Measurements from ENCODE around the gene GPR83.
"Not testable (repeated sequence)": the region's sequence is repeated elsewhere in the genome, so short reads cannot be mapped to it uniquely, and the experiment has no call there.

The GPR83 gene

DNA sequence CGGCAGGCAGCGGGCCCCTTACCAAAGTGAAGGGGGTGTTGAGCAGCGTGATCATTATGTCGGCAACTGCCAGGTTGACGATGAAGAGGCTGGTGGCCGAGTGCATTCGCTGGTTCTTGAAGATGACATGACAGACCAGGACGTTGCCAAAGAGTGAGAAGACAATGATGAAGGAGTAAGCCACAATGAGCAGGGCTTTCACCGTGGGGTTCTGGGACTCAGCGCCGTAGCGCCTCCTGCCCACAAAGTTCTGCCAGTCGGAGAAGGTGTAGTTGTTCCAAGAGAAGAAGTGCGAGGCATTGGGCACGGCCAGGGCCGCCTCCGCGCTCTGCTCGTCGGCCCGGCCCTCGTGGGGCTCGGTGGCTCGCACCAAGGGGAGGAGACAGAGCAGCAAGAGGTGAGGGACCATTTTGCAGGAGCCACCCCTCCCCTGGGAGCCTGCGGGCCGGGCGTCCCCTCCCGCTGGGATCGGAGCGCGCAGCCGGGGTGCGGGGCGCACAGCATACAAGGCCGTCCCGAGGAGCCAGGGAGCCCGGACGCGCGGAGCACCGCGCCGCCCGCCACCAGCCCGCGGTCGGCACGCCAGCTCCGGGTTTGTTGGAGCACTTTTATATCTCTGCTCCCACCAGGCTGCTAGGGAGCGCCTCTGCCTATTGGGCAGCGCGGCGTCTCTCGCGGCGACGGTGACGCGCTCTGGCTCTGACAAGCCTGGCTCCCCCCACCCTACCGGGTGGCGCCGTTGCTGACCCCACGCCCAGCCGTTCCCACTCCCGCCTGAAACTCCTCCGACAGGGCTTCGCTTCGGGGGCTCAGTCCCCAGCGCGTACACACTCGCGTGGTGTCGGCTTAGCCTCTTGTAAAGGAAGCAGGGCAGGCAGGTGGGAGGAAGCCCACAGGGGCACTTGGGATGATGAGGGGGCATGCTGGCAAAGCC, at the start of gene GPR83:
TSS of gene GPR83 (minus strand) at position 581 of the 934 bp plus-strand sequence. CDS start at position 409, 172 bp downstream.
- peak; percentile 79 for DNase-seq (ENCODE audit: low spot score)

DNA sequence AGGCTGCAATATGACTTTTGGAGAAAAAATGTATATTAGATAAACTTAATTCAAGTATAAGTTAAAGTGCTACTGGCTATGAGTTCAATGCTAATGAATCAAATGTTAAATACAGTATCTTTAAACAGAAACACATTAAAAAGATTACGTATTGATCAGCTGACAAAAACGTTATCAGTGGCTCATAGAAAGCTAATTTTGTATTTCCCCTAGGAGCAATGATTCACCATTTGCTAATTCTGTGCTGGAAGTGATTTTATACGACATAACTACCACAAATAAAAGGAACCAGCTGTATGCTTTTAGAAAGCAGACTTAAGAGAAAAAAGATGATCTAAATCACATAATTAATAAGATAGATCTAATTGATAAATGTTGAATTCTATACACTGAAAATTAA, 48.8 kb upstream of the GPR83 start:
- DNase-seq (ENCODE audit: low spot score): no peak

DNA sequence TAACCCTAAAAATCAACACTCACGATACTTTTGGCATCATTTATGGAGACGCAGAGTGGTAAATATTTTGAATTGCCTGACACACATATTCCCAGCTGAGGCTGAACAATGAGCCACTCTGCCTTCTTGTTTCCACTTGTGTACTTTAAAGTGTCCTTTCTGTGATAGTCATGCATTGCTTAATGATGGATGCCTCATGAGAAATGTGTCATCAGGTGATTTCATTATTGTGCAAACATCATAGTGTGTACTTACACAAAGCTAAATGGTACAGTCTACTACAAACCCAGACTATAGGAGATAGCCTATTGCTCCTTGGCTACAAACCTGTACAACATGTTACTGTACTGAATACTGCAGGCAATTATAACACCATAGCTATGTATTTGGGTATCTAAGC, 48.2 kb upstream of the GPR83 start:
- no peak for DNase-seq (ENCODE audit: low spot score)

DNA sequence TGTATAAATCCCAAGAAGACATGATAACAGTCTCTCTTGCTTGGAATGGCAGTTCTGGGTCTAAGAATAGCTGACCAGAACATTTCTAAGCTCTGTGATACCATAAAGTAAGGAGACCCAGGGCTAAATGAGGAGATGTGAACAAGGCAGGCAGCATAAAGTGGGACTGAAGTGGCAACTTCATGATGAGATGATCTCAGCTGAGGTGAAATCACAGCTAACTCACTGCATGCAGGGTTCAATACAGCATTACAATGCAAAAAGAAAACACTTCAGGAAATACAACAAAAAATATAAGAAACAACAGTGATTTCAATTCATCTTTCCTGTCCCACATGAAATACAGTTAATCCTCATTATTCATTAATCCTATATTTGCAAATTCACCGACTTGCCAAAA, 47.8 kb upstream of the GPR83 start:
- no peak for DNase-seq (ENCODE audit: low spot score)

DNA sequence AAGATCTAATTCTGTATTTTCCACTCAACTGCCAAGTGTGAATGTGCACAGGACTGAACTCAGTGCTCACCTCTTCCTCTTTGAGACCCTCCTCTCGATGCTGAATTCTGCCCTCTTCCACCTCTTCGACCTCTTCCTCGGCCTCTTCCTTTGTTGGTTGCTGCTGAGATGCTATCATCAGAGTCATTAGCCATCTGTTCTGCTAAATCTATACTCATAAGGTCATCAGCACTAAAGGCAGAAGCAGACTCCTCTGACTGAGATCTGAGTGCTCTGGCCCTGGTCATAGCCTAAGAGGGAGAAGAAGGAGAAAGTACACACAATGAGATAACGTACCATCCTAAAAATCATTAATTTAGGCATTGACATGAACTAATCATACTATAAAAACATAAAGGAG, 45.9 kb upstream of the GPR83 start:
- DNase-seq (ENCODE audit: low spot score): no peak

DNA sequence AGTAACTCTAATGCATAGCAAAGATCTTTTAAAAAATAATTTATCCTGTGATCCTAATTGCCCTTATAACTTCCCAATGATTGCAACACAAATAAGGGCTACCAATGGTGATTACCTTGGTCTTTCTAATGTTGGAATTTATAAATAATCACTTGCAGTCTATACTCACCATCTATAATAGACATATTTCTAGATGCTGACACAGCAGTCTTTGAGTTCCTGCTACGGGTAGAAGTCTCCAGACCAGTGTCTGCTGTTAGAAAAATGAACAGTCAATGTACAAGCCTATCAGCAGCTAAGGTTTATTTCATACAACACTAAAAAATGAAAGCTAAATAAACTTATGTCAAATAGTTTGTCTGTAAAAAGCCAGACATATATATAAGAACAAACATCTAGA, 44.4 kb upstream of the GPR83 start:
- no peak for DNase-seq (ENCODE audit: low spot score)

DNA sequence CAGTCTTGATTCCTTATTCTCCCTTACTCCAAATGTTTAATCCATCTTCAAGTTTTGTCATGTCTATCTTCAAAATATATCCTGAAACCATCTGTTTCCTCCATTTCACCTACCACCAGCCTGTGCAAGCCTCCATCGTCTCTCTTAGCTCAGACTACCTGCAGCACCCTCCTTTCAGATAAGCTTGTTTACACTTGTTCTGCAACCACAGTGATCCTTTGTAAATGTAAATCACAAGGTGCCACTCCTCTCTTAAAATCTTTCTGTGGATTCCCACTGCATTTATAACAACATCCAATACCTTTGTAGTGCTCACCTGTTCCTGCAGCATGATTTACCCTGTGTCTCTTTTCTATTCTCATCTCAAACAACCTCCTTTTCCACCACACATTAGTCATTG, 31.8 kb upstream of the GPR83 start:
- DNase-seq (ENCODE audit: low spot score): no peak

DNA sequence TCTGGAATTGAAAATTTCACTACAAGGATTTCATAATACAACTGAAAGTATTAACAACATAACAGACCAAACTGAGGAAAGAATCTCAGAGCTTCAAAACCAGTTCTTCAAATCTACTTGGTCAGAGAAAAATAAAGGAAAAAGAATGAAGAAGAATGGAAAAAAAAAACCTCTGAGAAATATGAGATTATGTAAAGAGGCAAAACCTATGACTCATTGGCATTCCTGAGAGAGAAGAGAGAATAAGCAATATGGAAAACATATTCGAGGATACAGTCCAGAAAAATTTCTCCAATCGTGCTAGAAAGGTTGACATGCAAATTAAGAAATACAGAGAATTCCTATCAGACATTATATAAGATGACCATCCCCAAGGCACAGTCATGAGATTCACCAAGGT, 23.4 kb upstream of the GPR83 start:
- DNase-seq (ENCODE audit: low spot score): no peak

DNA sequence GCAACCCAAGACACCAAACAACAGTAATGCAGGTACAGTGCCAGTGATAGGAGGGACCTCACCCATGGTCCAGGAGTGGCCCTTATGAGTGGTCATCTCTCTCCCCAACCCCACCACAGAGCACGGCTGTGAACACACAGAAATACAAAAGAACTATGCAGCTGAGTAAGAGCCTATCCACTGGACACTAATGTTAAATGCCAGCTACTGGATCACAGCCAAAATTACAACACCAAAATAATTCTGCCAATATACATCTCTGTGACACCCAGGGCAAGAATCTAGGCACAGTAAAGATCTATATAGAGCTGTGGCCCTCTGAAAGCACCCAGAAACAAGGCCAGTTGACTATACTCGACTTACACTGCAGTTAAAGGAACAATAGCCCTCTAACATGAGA, 22.8 kb upstream of the GPR83 start:
- DNase-seq (ENCODE audit: low spot score): no peak

DNA sequence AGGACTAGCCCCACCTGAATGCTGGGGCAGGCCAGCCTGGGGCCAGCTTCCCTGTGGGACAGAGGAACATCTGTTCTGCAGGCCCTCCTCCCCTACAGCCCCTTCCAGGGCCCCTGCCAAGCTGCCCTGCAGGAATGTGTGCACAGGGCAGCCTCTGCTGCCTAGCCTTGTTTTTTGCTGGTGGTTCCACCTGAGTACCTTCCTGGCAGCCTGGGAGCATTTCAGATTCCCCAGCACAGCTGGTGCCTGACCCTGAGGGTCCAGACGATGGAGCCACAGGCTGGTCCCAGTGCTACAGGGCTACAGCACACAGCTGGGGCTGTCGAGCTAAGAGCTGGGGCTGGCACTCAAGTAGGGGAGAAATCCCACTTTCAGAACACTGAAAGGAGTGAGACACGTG, 22.3 kb upstream of the GPR83 start:
- peak; percentile 18 for DNase-seq (ENCODE audit: low spot score)

DNA sequence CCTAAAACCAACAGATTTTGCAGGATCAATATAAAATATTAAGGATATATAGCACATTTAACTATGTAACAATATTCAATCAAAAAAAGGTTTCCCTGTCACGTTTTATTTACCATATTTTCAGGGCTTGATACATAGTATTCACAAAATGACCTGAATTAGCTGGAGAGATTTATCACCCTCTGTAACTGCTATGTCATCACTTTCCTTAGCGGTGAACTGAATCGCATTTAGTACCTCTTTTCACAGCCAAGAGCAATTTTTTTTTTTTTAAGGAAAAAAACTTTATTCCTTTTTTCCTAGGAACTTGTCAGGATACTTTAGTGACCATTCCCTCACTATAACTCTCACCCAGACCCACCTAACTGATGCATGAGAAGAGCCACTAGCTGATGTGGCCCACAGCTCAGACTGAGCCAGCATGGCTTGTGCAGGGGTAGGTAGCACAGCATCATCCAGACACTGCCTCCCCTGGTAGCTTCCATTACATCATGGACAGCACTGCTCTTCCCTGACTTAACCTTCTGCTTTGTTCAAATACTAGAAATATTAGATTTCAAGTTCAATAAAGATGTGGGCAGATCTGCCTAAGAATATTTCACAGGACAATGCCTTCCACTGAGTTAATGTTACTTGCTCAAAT, 17.0 kb upstream of the GPR83 start:
- DNase-seq (ENCODE audit: low spot score): no peak

DNA sequence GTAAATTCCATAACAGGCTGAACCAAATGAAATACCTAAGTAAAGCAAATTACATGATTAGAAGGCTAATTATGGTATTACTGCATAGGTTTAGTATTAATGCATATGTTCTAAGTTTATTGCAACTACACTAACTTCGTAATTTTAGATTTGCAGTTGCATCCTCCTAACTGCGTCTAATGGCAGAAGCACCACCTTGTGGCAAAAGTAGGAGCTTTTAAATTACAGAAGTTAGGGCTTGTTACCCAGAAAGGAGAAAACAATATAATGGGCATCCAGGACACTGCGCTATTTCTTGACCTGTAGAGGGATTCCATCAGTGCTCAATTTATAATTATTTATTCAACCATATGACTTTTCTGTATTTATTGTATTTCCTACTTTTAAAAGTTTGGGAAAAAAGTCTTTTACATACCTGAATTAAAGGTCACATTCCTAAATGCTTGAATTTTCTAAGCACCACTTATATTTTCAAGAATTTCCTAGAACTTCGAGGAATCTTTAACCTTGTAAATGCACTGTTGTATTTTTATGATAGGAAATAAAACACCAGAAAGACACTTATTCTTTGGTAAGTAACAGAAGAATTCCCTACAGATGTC, 16.3 kb upstream of the GPR83 start:
- no peak for DNase-seq (ENCODE audit: low spot score)

DNA sequence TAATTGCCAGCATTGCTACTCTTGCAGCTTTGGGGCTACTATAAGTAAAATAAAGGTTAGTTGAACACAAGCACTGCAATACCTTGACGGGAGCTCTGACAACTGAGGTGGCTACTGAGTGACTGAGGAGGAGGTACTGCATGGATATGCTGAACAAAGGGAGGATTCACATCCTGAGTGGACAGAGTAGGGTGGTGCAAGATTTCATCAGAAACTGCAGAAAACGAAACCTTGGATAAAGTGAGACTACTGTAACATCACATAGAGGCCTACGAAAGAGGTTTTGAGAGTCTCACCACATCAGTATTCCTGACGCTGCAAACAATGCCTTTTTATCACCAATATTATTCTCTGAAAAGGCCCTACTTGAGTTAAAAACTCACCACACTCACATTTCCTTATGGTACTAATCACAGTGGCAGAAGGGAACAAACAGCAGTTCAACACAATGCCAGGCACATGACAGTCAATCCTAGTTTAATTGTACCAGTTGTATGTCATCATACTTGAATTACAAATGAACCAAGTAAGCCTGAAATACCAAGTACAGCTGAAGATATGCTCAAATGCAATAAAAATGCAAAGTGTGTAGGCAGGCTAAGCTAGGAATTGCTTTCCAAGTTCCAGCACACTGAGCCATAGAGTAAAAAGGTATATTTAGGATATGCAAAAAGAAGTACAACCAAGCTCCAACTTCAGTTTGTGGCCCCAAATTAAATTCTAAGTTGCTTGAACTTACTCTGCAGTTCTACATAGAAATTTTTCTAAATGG, 4.0 kb upstream of the GPR83 start:
- no peak for DNase-seq (ENCODE audit: low spot score)

DNA sequence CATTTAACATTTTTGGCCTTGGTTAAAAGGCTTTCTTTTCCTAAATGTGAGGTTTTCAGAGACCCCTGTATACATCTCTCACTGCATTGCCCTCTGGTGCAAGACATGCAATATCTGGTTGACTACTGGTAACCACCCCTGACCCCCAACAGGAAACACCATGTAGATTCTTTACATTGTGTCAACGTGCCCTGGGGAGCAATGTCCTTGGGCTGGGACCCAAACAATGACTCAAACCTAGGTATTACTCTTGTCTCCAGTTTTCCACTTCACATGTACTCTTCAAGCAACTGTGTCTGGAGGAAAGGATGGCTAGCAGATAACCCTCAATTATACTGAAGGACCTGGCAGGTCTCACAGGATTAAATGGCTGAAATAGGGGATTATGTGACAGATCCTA, 1.1 kb upstream of the GPR83 start:
- no peak for DNase-seq (ENCODE audit: low spot score)

DNA sequence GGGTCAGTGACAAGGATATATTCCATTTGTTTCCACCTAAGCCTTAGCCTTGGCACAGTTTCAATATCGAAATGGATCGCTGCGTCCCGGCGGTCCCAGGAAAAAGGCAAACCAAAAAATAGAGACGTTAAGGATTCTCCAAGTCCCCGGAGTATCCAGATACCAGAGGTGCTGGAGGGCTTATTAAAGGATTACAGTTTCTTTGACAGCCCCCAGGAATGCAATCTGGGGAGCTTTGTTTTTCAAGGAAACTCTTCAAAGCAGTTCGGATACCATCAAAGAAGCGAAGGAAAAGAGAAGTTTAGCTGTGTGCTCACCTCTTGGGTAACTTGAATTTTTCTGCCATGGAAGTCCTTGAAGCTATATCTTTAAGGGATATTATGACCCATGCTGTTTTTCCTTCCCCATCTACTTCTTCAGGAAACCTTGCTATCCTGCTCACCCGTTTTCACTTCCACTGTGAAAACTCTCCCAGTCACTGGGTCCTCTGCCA, 600 bp upstream of the GPR83 start:
- DNase-seq (ENCODE audit: low spot score): no peak

DNA sequence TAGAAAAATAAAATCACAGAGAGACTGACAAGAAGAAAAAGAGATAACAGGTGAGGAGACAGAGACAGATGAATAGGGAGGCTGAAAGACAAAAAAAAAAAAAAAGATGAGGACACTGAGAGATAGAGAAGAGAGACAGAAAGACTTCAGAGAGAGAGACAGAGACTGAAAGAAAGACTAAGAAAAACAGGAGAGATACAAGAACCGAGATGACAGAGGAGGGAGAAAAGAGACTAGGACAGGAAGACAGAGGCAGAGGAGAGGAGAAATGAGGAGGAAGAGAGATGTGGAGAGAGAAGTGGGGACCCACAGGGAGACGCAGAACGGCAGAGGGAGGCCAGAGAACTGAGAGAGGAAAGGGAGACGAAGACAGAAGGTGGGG, 771 bp downstream of the GPR83 start:
- DNase-seq (ENCODE audit: low spot score): no peak

DNA sequence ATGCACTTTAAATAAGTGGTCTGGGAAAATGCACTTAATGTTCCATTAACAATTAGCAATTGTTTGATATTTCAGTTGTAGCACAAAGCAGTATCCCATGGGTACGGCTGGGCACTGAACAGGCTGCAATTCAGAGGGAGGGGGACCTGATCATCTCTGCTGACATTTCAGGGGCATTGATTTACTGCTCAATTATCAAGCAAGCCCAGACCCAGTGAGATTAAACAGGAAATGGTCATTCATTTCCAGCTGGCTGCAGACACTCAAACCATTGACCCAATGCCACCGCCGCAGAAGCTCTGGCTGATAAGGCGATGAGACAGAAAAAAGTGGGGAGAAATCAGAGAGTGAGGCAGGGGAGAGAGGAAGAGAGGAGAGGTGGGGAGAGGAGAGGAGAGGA, 1.2 kb downstream of the GPR83 start:
- DNase-seq (ENCODE audit: low spot score): no peak

DNA sequence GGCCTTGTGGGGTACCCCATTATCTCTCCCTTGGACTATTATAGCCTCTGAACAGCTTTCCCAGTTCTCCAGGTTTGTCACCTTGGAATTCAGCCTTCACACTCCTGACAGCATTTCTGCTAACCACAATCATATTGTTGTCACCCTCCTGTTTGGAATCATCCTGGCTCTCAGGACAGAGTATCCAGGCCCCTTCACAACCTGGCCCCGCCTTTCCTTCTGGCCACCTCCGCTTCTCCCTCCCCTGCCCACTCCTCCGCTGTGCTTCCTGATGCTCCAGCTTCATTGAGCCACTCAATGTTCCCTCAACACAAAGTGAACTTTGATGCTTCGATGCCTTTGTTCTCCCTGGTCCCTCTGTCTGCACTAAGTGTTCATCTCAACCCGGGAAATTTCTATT, 3.1 kb downstream of the GPR83 start:
- no peak for DNase-seq (ENCODE audit: low spot score)

DNA sequence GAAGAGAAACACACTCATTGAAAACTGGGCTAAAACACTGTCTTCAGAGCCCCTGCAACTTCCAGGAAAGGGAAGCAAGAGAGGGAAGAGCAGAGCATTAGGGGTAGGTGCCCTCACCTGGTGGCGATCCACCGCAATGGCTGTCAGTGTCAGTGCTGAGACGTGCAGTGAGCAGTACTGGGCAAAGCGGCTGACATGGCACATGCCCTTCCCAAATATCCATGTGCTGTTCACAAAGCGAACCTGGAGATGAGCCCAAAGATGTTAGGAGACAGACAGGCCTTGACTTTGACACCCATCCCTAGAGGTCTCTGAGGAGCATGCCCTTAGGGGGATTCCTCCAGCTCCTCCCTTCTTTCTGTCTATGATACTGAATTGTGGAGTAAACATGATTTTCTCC, 4.9 kb downstream of the GPR83 start:
- DNase-seq (ENCODE audit: low spot score): no peak

DNA sequence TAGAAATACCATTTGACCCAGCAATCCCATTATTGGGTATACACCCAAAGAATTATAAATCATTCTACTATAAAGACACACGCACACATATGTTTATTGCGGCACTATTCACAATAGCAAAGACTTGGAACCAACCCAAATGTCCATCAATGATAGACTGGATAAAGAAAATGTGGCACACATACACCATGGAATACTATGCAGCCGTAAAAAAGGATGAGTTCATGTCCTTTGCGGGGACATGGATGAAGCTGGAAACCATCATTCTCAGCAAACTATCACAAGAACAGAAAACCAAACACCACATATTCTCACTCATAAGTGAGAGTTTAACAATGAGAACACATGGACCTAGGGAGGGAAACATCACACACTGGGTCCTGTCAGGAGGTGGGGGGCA, 9.3 kb downstream of the GPR83 start:
- DNase-seq (ENCODE audit: low spot score): not testable (repeated sequence)

DNA sequence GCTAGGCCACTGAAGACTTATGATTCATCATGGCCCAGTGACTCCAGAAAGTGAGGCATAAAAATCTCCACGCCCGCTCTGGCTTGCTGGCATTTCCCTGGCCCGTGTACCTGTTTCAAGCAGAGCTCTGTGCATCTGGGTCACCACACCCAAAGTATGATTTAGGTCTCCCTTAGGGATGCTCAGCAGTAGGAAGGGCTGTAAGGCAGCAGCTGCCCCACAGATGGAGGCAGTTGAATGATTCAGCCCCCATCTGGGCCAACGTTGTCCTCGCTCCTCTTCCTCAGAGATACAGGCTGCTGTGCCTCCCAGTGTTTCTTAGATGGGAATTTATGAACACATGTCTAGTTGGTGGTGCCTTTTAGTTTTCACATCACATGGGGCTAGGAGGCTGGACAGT, 21.6 kb downstream of the GPR83 start:
- DNase-seq (ENCODE audit: low spot score): no peak

DNA sequence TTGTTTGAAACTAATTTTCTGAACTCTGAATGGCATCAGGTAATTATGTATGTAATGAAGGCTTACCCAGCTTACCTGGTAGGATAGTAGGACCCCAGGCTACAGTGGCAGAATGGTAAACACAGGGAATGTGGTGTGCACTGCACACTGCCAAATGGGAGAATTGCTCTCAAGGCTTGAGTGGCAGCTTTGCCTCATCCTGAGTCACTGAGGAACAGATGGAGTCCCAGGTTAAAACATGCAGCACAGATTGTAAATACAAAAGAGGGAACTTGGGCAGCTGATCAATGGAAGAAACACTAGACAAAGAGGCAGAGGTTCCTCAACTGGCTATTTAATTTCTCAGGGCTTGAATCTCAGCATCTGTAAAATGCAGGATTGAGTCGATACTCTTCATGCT, 24.4 kb downstream of the GPR83 start:
- no peak for DNase-seq (ENCODE audit: low spot score)

Data from D341Med (cell line).